PC-3 (cell line): ENCODE measurements around the gene ADAP2. TPM values are rescaled to one million over a fixed set of nuclear protein-coding genes. Genes with fewer than 3 reads are reported as not detected.

ENCODE experiments used
- ATAC-seq: fragments of 200-7000 bp; cut with Tn5 transposase; 2 replicates; pipeline ENCODE4 v1.9.1; 2020; ENCODE audit warnings: mild to moderate bottlenecking, moderate library complexity
- BruUV-seq: library from RNA; stranded (reverse); fragments of 400-500 nt; replicated peaks from 2 replicates; lab custom pipeline; 2021; lab: Mats Ljungman, UMichigan
- CTCF ChIA-PET: fragments of 300-600 bp; sonication (Branson Sonifier 250); formaldehyde crosslinking; loops from one replicate; lab custom pipeline; 2022; ENCODE audit warnings: antibody characterized with exemption; lab: Charles Lee
- POLR2A ChIA-PET: fragments of 300-600 bp; sonication (Branson Sonifier 250); formaldehyde crosslinking; loops from one replicate; lab custom pipeline; 2022; ENCODE audit warnings: antibody characterized with exemption; ENCODE audit not compliant: unreplicated experiment; lab: Charles Lee
- DNase-seq: peaks from one replicate; pipeline ENCODE4 v3.0.0-alpha.2; 2015
- H2AFZ ChIP-seq: fragments of 300-600 bp; sonication (generic); 2 replicates; pipeline ENCODE4 v1.6.0; 2016; ENCODE audit warnings: antibody characterized with exemption, low read length
- H3F3A ChIP-seq: fragments of 300-600 bp; sonication (generic); one replicate; pipeline ENCODE4 v1.6.0; 2017; ENCODE audit warnings: antibody characterized with exemption, low read length, control low read depth, mild to moderate bottlenecking; ENCODE audit not compliant: unreplicated experiment
- H3K27ac ChIP-seq: fragments of 300-600 bp; sonication (generic); 2 replicates; pipeline ENCODE4 v1.5.1; 2016; ENCODE audit warnings: mild to moderate bottlenecking, low read length
- H3K27me3 ChIP-seq: fragments of 300-600 bp; sonication (generic); 2 replicates; pipeline ENCODE4 v1.6.1; 2016; ENCODE audit warnings: low read length, mixed read lengths
- H3K36me3 ChIP-seq: fragments of 300-600 bp; sonication (generic); 2 replicates; pipeline ENCODE4 v1.6.1; 2016; ENCODE audit warnings: low read depth, mixed run types, low read length, mixed read lengths
- H3K4me1 ChIP-seq: fragments of 300-600 bp; sonication (generic); 2 replicates; pipeline ENCODE4 v1.5.1; 2016; ENCODE audit warnings: low read length; ENCODE audit not compliant: insufficient read depth
- H3K4me2 ChIP-seq: fragments of 300-600 bp; sonication (generic); 2 replicates; pipeline ENCODE4 v1.6.0; 2016; ENCODE audit warnings: low read length
- H3K4me3 ChIP-seq: fragments of 300-600 bp; sonication (generic); 2 replicates; pipeline ENCODE4 v1.5.1; 2016; ENCODE audit warnings: mild to moderate bottlenecking, low read length, mixed read lengths
- H3K79me2 ChIP-seq: fragments of 300-600 bp; sonication (generic); 2 replicates; pipeline ENCODE4 v1.6.1; 2017; ENCODE audit warnings: low read length, mixed read lengths
- H3K9ac ChIP-seq: fragments of 300-600 bp; sonication (generic); 2 replicates; pipeline ENCODE4 v1.6.0; 2016; ENCODE audit warnings: mild to moderate bottlenecking, low read length
- H3K9me2 ChIP-seq: fragments of 300-600 bp; sonication (generic); replicated peaks from 2 replicates; pipeline ENCODE4 v1.6.1; 2016; ENCODE audit warnings: mixed run types, low read length, mixed read lengths
- H3K9me3 ChIP-seq: fragments of 300-600 bp; sonication (generic); 2 replicates; pipeline ENCODE4 v1.6.1; 2016; ENCODE audit warnings: low read length, mixed read lengths
- H4K20me1 ChIP-seq: fragments of 300-600 bp; sonication (generic); 2 replicates; pipeline ENCODE4 v1.6.1; 2016; ENCODE audit warnings: low read length, mixed read lengths
- CTCF ChIP-seq: fragments of 300-600 bp; sonication (generic); conservative IDR thresholded peaks from 2 replicates; pipeline ENCODE4 v1.5.1; 2017; ENCODE audit warnings: antibody characterized with exemption, low read depth, mild to moderate bottlenecking, low read length
- EZH2 ChIP-seq: fragments of 300-600 bp; sonication (generic); IDR thresholded peaks from one replicate; pipeline ENCODE4 v1.6.1; 2017; ENCODE audit warnings: antibody characterized with exemption, mild to moderate bottlenecking, low read length; ENCODE audit not compliant: unreplicated experiment
- EZH2phosphoT487 ChIP-seq: fragments of 300-600 bp; sonication (generic); IDR thresholded peaks from 2 replicates; pipeline ENCODE4 v1.6.1; 2018; ENCODE audit warnings: mild to moderate bottlenecking, antibody characterized with exemption, low read length, borderline replicate concordance
- intact Hi-C: fragments of 100-400 bp; cut with micrococcal nuclease; formaldehyde crosslinking; loops from 2 replicates; pipeline ENCODE4 v1.9.0; 2023
- total RNA-seq: library from RNA; depleted of rRNA; stranded (reverse); fragments of >200 nt; gene quantifications from 2 replicates; pipeline ENCODE4 v1.2.3, GENCODE V29; 2014

ADAP2 gene
- total RNA-seq, 1 experiment from 2014 or later: 2.5 TPM

DNA sequence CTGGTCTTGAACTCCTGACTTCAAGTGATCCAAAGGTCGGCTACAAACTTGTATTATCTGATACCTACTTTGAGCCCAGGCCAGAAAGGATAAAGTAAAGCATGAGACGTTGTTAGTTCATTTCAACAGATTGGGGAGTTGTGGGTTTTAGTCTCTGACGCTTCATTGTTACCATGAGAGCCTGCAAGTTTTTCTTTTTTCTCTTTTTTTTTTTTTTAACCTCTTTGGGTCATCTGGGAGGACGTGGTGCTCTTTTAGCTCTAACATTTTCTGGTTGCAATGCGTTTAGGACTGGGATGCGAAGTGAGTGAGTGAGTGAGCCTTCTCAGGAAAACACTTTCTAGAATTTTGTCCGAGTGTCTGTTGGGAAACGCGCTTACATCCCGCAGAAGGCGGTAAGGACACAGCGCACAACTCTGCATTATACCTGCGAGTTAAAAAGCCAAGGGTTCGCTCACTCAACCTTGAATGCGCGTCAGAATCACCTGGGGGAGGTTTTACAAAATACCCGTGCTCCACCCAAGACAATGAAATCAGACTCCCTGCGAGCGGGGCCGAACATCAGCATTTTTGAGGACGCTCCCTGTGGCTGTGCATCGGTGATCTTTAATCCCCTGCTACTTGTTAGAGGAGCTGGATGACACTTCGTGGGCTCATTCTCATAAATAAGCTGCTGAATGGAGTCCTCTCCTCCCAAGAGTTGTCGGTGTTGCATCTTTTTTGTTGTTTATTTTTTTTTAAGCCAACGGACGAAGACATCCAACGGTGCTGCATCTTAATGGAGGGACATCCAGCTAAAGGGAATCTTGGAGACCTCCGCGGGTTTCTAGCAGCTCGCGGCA is 48.5 kb downstream of the ADAP2 start:
- H4K20me1 ChIP-seq: no peaks in the 10 kb centered on the region
- intact Hi-C loops: loop anchor here (5.0 kb wide), 1 partner anchor 63 kb away; the partner anchor contains the start of gene TEFM
- DNase-seq (peak; percentile 53), ATAC-seq (peak; percentile 26)
- CTCF ChIA-PET: interaction anchor here (0.6 kb wide), 1 partner anchor 46 kb away, joined by 9 read pairs; no protein-coding TSS in a partner anchor
- H3K4me1 ChIP-seq: no peaks in the 10 kb centered on the region
- H3K9me3 ChIP-seq: no peaks in the 10 kb centered on the region
- POLR2A ChIA-PET: no interaction called here
- TF ChIP-seq EZH2phosphoT487 (no peak), CTCF (no peak), EZH2 (no peak)
- no peaks in the 10 kb centered on the region for H3K9me2 ChIP-seq
- TSS peak; percentile 64 for BruUV-seq
- H2AFZ ChIP-seq: peak overlapping the region; percentile 73
- H3K4me3 ChIP-seq: peak overlapping the region; percentile 87
- H3K4me2 ChIP-seq: peak overlapping the region; percentile 96
- H3K27ac ChIP-seq: peak overlapping the region; percentile 89
- H3F3A ChIP-seq: no peaks in the 10 kb centered on the region
- peak overlapping the region; percentile 94 for H3K9ac ChIP-seq
- H3K27me3 ChIP-seq: no peaks in the 10 kb centered on the region
- H3K79me2 ChIP-seq: peaks cover 25% of the 10 kb centered on the region
- no peaks in the 10 kb centered on the region for H3K36me3 ChIP-seq

- peak within 1 kb of the TSS; percentile 73 for H2AFZ ChIP-seq
- H3K27ac ChIP-seq: peak within 1 kb of the TSS; percentile 89
- H3K9ac ChIP-seq: peak within 1 kb of the TSS; percentile 94
- H3K4me1 ChIP-seq: no peaks in the 10 kb centered on the region
- H3K9me3 ChIP-seq: no peaks in the 10 kb centered on the region
- H3K9me2 ChIP-seq: no peaks in the 10 kb centered on the region
- peak; percentile 92 for ATAC-seq
- ChIA-PET POLR2A (interaction anchor here (0.5 kb wide), 1 partner anchor 235 kb away, joined by 13 read pairs; no protein-coding TSS in a partner anchor), CTCF (no interaction called here)
- peak; percentile 71 for DNase-seq
- no peaks in the 10 kb centered on the region for H3F3A ChIP-seq
- intact Hi-C loops: loop anchor here (5.0 kb wide), 1 partner anchor 64 kb away; the partner anchor contains the start of gene TEFM
- no peaks in the 10 kb centered on the region for H3K36me3 ChIP-seq
- TF ChIP-seq CTCF: no peak
- no TSS peak for BruUV-seq
- no peaks in the 10 kb centered on the region for H3K27me3 ChIP-seq
- peak within 1 kb of the TSS; percentile 87 for H3K4me3 ChIP-seq
- H3K79me2 ChIP-seq: peaks cover 25% of the 10 kb centered on the region
- H4K20me1 ChIP-seq: no peaks in the 10 kb centered on the region
- H3K4me2 ChIP-seq: peak within 1 kb of the TSS; percentile 96
Measured at GRCh38 chr17:30970831-30971567, 49.3 kb downstream of the ADAP2 start, which contains the start of gene RNF135. RNF135 (plus strand) TSS chr17:30971039; CDS start chr17:30971074, 35 bp downstream.
